Fibroblast of lung (primary cell): ENCODE results near the gene BCAS3.

Source experiments
- EZH2 ChIP-seq: IDR thresholded peaks from 2 replicates; pipeline ENCODE4 v1.5.1; 2012; ENCODE audit warnings: low read length, control low read depth, mild to moderate bottlenecking; ENCODE audit errors: missing control alignments
- TF ChIP-seq, protein P1 (sequence below), 2 donors: IDR thresholded peaks in 1 of 2; conservative IDR thresholded peaks in 1 of 2; 1 replicate in 1 of 2; 2 replicates in 1 of 2; pipeline ENCODE4 v1.5.1; 2011 to 2012; ENCODE audit warnings: low read length in 2 of 2, control low read depth in 1 of 2, inconsistent platforms in 1 of 2, low read depth in 1 of 2, mild to moderate bottlenecking in 1 of 2

- TF ChIP-seq, protein P1, sequence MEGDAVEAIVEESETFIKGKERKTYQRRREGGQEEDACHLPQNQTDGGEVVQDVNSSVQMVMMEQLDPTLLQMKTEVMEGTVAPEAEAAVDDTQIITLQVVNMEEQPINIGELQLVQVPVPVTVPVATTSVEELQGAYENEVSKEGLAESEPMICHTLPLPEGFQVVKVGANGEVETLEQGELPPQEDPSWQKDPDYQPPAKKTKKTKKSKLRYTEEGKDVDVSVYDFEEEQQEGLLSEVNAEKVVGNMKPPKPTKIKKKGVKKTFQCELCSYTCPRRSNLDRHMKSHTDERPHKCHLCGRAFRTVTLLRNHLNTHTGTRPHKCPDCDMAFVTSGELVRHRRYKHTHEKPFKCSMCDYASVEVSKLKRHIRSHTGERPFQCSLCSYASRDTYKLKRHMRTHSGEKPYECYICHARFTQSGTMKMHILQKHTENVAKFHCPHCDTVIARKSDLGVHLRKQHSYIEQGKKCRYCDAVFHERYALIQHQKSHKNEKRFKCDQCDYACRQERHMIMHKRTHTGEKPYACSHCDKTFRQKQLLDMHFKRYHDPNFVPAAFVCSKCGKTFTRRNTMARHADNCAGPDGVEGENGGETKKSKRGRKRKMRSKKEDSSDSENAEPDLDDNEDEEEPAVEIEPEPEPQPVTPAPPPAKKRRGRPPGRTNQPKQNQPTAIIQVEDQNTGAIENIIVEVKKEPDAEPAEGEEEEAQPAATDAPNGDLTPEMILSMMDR (conservative IDR thresholded peaks at IDR 0.05 in 1 of 2, IDR thresholded peaks at IDR 0.05 in 1 of 2; ENCODE audit: low read depth in 1 of 2, low read length in 2 of 2): no peak
- TF ChIP-seq EZH2: no peak
Observed at GRCh38 chr17:60716766-60717165, 39.1 kb downstream of the BCAS3 start.
